Gastrocnemius medialis (tissue), 4 donors: ENCODE measurements around the gene ZNHIT3. TPM values are rescaled to one million over a fixed set of nuclear protein-coding genes. Genes with fewer than 3 reads are reported as not detected.
"Not testable (repeated sequence)": the region's sequence is repeated elsewhere in the genome, so short reads cannot be mapped to it uniquely, and the experiment has no call there.

ENCODE experiments used
- ATAC-seq, 2 donors: fragments of 150-250 bp; one replicate each; pipeline ENCODE4 v1.9.1; 2016
- DNase-seq, 2 donors: peaks; one replicate each; pipeline ENCODE4 v3.0.0-alpha.2; 2019
- H3K27ac ChIP-seq, 4 donors: fragments of 200-600 bp; sonication (generic); 1 replicate in 1 of 4; 2 replicates in 3 of 4; pipeline ENCODE4 v1.5.1; 2016 to 2018; ENCODE audit warnings: mild to moderate bottlenecking in 2 of 4, moderate library complexity in 1 of 4
- H3K27me3 ChIP-seq, 3 donors: fragments of 200-600 bp; sonication (generic) in 2 of 3; 1 replicate in 1 of 3; 2 replicates in 2 of 3; pipeline versions ENCODE4 v1.5.1 to v1.6.0; 2016 to 2019; ENCODE audit warnings: mild to moderate bottlenecking in 1 of 3, moderate library complexity in 1 of 3
- H3K36me3 ChIP-seq, 2 donors: fragments of 200-600 bp; sonication (generic) in 1 of 2; one replicate each; pipeline ENCODE4 v1.5.1; 2017 to 2018
- H3K4me1 ChIP-seq, 2 donors: fragments of 200-600 bp; sonication (generic) in 1 of 2; one replicate each; pipeline ENCODE4 v1.5.1; 2016 to 2017; ENCODE audit warnings: mild to moderate bottlenecking in 2 of 2
- H3K4me3 ChIP-seq, 4 donors: fragments of 200-600 bp; sonication (generic) in 3 of 4; 1 replicate in 1 of 4; 2 replicates in 3 of 4; pipeline ENCODE4 v1.5.1; 2016 to 2019; ENCODE audit warnings: mild to moderate bottlenecking in 2 of 4
- H3K9me3 ChIP-seq, 3 donors: fragments of 200-600 bp; sonication (generic) in 2 of 3; 1 replicate in 1 of 3; 2 replicates in 2 of 3; pipeline ENCODE4 v1.5.1; 2016 to 2019
- POLR2A ChIP-seq, 2 donors: fragments of 450-650 bp; IDR thresholded peaks; one replicate each; pipeline ENCODE4 v1.6.1; 2017; ENCODE audit warnings: antibody characterized with exemption in 2 of 2, mild to moderate bottlenecking in 2 of 2, moderate library complexity in 2 of 2
- in situ Hi-C, 4 donors: fragments of 200-750 bp; cut with MboI; loops; one replicate each; pipeline versions ENCODE4 v1.15.0 to v1.8.0; 2017; ENCODE audit warnings: low sequenced_read_pairs in 4 of 4
- intact Hi-C: fragments of 100-400 bp; cut with DNase I; formaldehyde crosslinking; loops from one replicate; pipeline ENCODE4 v1.15.1; 2023; ENCODE audit warnings: low total_unique reads
- total RNA-seq, 4 donors: library from RNA; depleted of rRNA; stranded (reverse); fragments of >200 nt; gene quantifications; one replicate each; pipeline versions ENCODE4 v1.1.0 to v1.2.3, GENCODE V29; 2016
- TF ChIP-seq, protein P1 (sequence below), 5 experiments: fragments of 450-650 bp in 3 of 5; fragments of 200-600 bp in 2 of 5; sonication (generic) in 2 of 5; IDR thresholded peaks in 4 of 5; conservative IDR thresholded peaks in 1 of 5; 1 replicate in 4 of 5; 2 replicates in 1 of 5; pipeline ENCODE4 v1.5.1; 2016 to 2019; ENCODE audit warnings: antibody characterized with exemption in 5 of 5, mild to moderate bottlenecking in 3 of 5, moderate library complexity in 3 of 5

Gene ZNHIT3
- total RNA-seq = 10 to 100 TPM; 33.4 to 52.7 (median 39.3) TPM

DNA sequence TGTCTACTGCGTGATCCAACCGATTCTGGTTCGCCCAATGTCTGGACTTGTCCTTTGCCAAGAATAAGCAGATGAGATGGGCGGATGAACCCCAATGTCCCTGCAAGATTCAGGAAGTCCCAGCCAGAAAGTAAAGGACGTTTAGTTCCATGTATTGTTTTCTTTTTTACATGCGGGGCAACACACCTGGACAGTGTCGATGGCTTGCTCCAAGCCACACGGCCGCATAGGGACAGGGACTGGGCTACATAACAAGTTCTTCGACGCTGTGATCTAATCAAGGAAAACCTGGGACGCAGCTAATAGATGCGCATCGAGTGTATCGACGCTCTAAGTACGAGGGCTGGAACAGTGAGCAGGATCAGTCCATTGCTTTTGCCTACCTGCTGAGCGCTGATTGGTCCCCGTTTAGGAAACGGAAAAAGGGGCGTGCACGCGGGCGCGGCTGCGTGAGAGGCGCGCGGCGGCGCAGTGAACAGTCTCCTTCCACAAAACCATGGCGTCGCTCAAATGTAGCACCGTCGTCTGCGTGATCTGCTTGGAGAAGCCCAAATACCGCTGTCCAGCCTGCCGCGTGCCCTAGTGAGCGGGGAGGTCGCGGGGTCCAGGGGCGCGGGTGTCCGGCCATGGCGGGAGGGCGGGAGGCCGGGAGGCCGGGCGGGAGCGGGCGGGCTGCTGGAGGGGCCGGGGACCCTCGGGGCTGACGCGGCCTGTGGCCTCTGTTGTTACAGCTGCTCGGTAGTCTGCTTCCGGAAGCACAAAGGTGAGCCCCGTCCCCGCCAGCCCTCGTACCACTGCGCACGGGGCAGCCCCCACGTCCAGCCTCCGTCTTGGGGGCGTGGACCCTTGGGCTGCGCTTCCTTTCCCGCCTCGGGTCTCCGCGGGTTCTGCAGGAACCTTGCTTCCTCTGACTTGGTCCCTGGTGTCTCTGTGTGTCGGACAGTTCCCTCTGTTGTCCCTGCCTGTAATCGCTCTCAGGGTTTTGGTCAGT is at the start of gene ZNHIT3:
TSS of gene ZNHIT3 (plus strand) at position 478 of the 991 bp plus-strand sequence. CDS start at position 497, 19 bp downstream.
- in situ Hi-C loops (loop anchor here in 3 of 4 donors (10.0 to 25.0 kb wide), 2 partner anchors 512 to 524 kb away; no protein-coding TSS in a partner anchor), intact Hi-C loops (loop anchor here (1.0 to 10.0 kb wide), 3 partner anchors 48 to 682 kb away; partner anchors contain the start of genes MRM1, MYO19, PIGW and TAF15)
- H3K4me3 ChIP-seq = peak within 1 kb of the TSS; percentile 80 to 92 (median 86)
- TF ChIP-seq POLR2A (IDR thresholded peaks at IDR 0.05) = peak; percentile 22 to 42
- TF ChIP-seq, protein P1, sequence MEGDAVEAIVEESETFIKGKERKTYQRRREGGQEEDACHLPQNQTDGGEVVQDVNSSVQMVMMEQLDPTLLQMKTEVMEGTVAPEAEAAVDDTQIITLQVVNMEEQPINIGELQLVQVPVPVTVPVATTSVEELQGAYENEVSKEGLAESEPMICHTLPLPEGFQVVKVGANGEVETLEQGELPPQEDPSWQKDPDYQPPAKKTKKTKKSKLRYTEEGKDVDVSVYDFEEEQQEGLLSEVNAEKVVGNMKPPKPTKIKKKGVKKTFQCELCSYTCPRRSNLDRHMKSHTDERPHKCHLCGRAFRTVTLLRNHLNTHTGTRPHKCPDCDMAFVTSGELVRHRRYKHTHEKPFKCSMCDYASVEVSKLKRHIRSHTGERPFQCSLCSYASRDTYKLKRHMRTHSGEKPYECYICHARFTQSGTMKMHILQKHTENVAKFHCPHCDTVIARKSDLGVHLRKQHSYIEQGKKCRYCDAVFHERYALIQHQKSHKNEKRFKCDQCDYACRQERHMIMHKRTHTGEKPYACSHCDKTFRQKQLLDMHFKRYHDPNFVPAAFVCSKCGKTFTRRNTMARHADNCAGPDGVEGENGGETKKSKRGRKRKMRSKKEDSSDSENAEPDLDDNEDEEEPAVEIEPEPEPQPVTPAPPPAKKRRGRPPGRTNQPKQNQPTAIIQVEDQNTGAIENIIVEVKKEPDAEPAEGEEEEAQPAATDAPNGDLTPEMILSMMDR (IDR thresholded peaks at IDR 0.05 in 4 of 5, conservative IDR thresholded peaks at IDR 0.05 in 1 of 5) = no peak
- peak within 1 kb of the TSS; percentile 76 to 91 (median 82) for H3K27ac ChIP-seq
- DNase-seq (peak; percentile 84 to 88), ATAC-seq (peak; percentile 96 to 97)
- no peaks in the 10 kb centered on the region for H3K9me3 ChIP-seq
- H3K4me1 ChIP-seq = peaks cover 24 to 34% of the 10 kb centered on the region in 2 donors
- peaks cover 0 to 3% (median 0%) of the 10 kb centered on the region in 3 donors for H3K27me3 ChIP-seq
- no peaks in the 10 kb centered on the region for H3K36me3 ChIP-seq

DNA sequence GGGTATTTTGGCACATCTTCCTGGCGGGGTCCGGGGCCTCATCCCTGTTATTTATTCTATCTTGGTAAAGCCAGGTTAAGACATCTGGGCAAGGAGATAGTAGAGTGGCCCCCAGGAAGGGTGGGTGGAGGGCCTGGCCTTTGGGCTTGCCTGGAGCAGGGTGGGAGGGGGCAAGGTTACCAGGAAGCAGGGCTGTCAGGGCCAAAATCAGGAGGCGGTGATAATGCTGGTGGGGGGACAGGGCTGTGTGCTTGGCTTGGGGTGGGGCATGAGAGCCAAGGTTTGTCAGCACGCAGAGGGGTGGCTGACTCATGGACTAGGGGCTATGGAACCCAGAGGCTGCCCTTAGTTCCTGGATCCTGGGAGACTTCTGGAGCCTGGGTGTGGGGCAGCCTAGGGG is 44.7 kb upstream of the ZNHIT3 start:
- H3K27me3 ChIP-seq, H3K4me1 ChIP-seq, H3K27ac ChIP-seq, in situ Hi-C loops, DNase-seq, H3K36me3 ChIP-seq, ATAC-seq, H3K4me3 ChIP-seq, intact Hi-C loops, H3K9me3 ChIP-seq: not testable (repeated sequence)

DNA sequence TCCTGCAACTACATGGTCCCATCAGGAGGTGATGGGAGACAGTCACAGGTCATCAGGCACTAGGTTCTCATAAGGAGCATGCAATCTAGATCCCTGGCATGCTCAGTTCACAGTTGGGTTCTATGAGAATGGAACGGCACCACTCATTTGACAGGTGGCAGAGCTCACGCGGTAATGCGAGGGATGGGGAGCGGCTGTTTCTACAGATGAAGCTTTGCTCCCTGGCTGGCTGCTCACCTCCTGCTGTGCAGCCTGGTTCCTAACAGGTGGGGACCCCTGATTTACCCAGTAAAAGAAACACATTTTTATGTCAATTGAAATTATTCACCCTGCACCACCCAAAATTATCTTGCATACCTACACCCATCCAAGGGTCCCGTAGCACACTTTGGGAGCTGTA is 42.7 kb upstream of the ZNHIT3 start:
- in situ Hi-C loops = no loop called here
- Histone ChIP-seq H3K4me1 (no peaks in the 10 kb centered on the region), H3K36me3 (no peaks in the 10 kb centered on the region), H3K27ac (no peak overlapping the region), H3K4me3 (no peak overlapping the region), H3K9me3 (no peaks in the 10 kb centered on the region), H3K27me3 (no peaks in the 10 kb centered on the region)
- TF ChIP-seq POLR2A (IDR thresholded peaks at IDR 0.05) = no peak
- TF ChIP-seq, protein P1 (IDR thresholded peaks at IDR 0.05 in 4 of 5, conservative IDR thresholded peaks at IDR 0.05 in 1 of 5) = no peak
- intact Hi-C loops = no loop called here
- DNase-seq (no peak), ATAC-seq (no peak)

DNA sequence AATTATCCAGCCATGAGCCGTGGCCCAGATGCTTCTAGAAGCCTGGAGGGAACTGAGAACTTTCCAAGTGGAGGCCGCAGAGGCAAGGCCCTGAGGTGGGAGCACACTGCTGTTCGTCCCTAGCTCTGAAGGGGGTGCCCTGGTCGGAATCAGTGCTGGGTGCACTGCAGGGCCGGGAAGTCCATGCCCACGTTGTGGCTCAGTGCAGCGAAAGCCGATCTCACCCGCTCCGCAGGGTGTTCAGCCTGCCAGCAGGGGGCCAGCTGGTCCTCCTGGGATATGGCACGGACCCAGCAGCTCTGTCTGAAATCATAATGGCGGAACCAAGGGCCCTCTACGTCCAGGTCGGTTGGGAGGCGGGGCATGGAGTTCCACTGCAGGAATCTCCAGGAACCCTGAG is 36.5 kb upstream of the ZNHIT3 start:
- in situ Hi-C loops, intact Hi-C loops: not testable (repeated sequence)

DNA sequence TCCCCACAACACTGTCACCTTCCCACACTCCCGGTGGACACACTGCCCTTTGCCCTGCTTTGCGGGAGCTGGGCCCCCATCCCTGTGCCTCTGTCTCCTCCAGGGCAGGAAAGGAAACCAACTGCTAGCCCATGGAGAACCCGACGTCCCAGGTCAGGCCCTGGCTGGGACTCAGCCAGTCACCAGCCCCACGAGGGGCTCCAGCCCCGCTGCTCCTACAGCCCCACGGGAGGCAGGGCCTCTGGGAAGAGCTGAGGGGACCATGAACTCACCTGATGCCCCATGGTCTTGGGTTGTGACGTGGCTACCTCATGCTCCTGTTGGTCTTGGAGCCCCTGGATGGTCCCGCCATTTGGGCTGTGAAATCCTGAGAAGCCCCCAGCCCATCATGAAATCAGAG is 33.6 kb upstream of the ZNHIT3 start:
- H3K4me3 ChIP-seq, H3K27ac ChIP-seq, H3K4me1 ChIP-seq, H3K27me3 ChIP-seq, in situ Hi-C loops, DNase-seq, ATAC-seq, intact Hi-C loops, H3K36me3 ChIP-seq, H3K9me3 ChIP-seq: not testable (repeated sequence)

More for the DNA sequence above, 36.5 kb upstream of the ZNHIT3 start:
- H3K27ac ChIP-seq, H3K4me3 ChIP-seq, H3K36me3 ChIP-seq, ATAC-seq, H3K27me3 ChIP-seq, H3K9me3 ChIP-seq, H3K4me1 ChIP-seq, DNase-seq: not testable (repeated sequence)

DNA sequence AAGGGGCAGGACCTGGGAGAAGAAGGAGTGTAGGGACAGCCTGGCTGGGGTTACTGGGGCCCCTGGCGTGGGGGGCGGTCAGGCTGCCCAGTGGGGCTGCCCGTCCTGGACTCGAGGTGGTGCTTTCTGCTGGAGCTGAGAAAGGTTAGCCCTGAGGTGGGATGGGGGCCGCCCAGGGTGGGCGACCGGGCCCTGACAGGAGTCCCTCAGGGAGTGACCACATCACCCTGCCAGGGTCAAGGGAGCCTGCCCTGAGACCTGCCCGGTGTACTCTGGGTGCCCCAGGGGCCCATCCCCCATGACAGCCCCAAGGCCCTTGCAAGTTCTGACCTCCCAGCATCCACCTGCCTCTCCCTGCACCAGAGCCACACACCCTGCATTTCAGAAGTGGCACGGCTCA is 28.8 kb upstream of the ZNHIT3 start:
- H3K4me1 ChIP-seq, H3K4me3 ChIP-seq, ATAC-seq, DNase-seq, in situ Hi-C loops, H3K9me3 ChIP-seq, H3K36me3 ChIP-seq, H3K27ac ChIP-seq, intact Hi-C loops: not testable (repeated sequence)
- peaks cover 0 to 11% (median 5%) of the 10 kb centered on the region in 3 donors for H3K27me3 ChIP-seq
